Mesenchymal stem cell (in vitro differentiated cells and primary cell): ENCODE results near the gene CBLN3.

Experiments used
- DNase-seq: peaks from one replicate; pipeline ENCODE4 v3.0.0-alpha.2; 2013
- H2AFZ ChIP-seq: one replicate; pipeline ENCODE4 v1.6.1; 2013; ENCODE audit warnings: low read depth, mild to moderate bottlenecking, control low read depth, inconsistent platforms, low read length, moderate library complexity
- H2AK5ac ChIP-seq: 2 replicates; pipeline ENCODE4 v1.6.1; 2013; ENCODE audit warnings: low read length, moderate library complexity, mild to moderate bottlenecking, inconsistent platforms; ENCODE audit not compliant: severe bottlenecking
- H2BK120ac ChIP-seq: one replicate; pipeline ENCODE4 v1.6.1; 2013; ENCODE audit warnings: low read depth, mild to moderate bottlenecking, inconsistent platforms, low read length, moderate library complexity
- H2BK12ac ChIP-seq, 2 experiments: one replicate each; pipeline ENCODE4 v1.6.1; 2013; ENCODE audit warnings: inconsistent platforms in 2 of 2, low read length in 2 of 2, mild to moderate bottlenecking in 2 of 2, moderate library complexity in 2 of 2, control low read depth in 1 of 2
- H2BK15ac ChIP-seq: one replicate; pipeline ENCODE4 v1.6.1; 2013; ENCODE audit warnings: mild to moderate bottlenecking, low read depth, inconsistent platforms; ENCODE audit not compliant: poor library complexity, severe bottlenecking
- H2BK5ac ChIP-seq: 2 replicates; pipeline ENCODE4 v1.6.1; 2013; ENCODE audit warnings: low read depth, mild to moderate bottlenecking, low read length, control low read depth, inconsistent platforms; ENCODE audit not compliant: poor library complexity, severe bottlenecking
- H3K14ac ChIP-seq, 2 experiments: one replicate each; pipeline ENCODE4 v1.6.1; 2013; ENCODE audit warnings: inconsistent platforms in 2 of 2, low read length in 2 of 2, control low read depth in 1 of 2, mild to moderate bottlenecking in 1 of 2, moderate library complexity in 1 of 2
- H3K18ac ChIP-seq, 2 experiments: one replicate each; pipeline ENCODE4 v1.6.1; 2013; ENCODE audit warnings: inconsistent platforms in 2 of 2, low read length in 2 of 2, control low read depth in 1 of 2, low read depth in 1 of 2, mild to moderate bottlenecking in 1 of 2
- H3K23ac ChIP-seq, 2 experiments: one replicate each; pipeline ENCODE4 v1.6.1; 2013; ENCODE audit warnings: inconsistent platforms in 2 of 2, low read length in 2 of 2, mild to moderate bottlenecking in 2 of 2, moderate library complexity in 2 of 2, control low read depth in 1 of 2
- H3K27ac ChIP-seq: 2 replicates; pipeline ENCODE4 v1.5.1; 2013; ENCODE audit warnings: mild to moderate bottlenecking, moderate library complexity, low read length, control low read depth, inconsistent platforms; ENCODE audit not compliant: poor library complexity, severe bottlenecking
- H3K27me3 ChIP-seq, 2 experiments: 2 replicates each; pipeline versions ENCODE4 v1.6.1 to v1.7.0; 2013; ENCODE audit warnings: low read length in 2 of 2, mild to moderate bottlenecking in 2 of 2, moderate library complexity in 2 of 2, control low read depth in 1 of 2, inconsistent platforms in 1 of 2; ENCODE audit not compliant: control insufficient read depth in 1 of 2, insufficient read depth in 1 of 2
- H3K36me3 ChIP-seq, 2 experiments: 2 replicates each; pipeline versions ENCODE4 v1.6.1 to v1.7.0; 2013; ENCODE audit warnings: low read length in 2 of 2, control low read depth in 1 of 2, inconsistent platforms in 1 of 2, low read depth in 1 of 2, mild to moderate bottlenecking in 1 of 2; ENCODE audit not compliant: insufficient read depth in 2 of 2, control insufficient read depth in 1 of 2
- H3K4ac ChIP-seq, 2 experiments: one replicate each; pipeline ENCODE4 v1.6.1; 2013; ENCODE audit warnings: inconsistent platforms in 2 of 2, low read length in 2 of 2, mild to moderate bottlenecking in 2 of 2, moderate library complexity in 2 of 2, control low read depth in 1 of 2, low read depth in 1 of 2
- H3K4me1 ChIP-seq: 2 replicates; pipeline ENCODE4 v1.6.1; 2013; ENCODE audit warnings: low read depth, low read length, control low read depth; ENCODE audit not compliant: control insufficient read depth, insufficient read depth
- H3K4me2 ChIP-seq: 2 replicates; pipeline ENCODE4 v1.6.1; 2013; ENCODE audit warnings: low read length, mild to moderate bottlenecking, inconsistent platforms; ENCODE audit not compliant: poor library complexity, severe bottlenecking
- H3K4me3 ChIP-seq, 2 experiments: 2 replicates each; pipeline versions ENCODE4 v1.5.1 to v1.7.0; 2013; ENCODE audit warnings: low read length in 2 of 2, mild to moderate bottlenecking in 2 of 2, control low read depth in 1 of 2, low read depth in 1 of 2; ENCODE audit not compliant: insufficient read depth in 1 of 2
- H3K79me1 ChIP-seq: replicated peaks from 2 replicates; pipeline ENCODE4 v1.6.1; 2013; ENCODE audit warnings: mild to moderate bottlenecking, control low read depth, low read length, inconsistent platforms; ENCODE audit not compliant: poor library complexity, severe bottlenecking
- H3K9ac ChIP-seq: 2 replicates; pipeline ENCODE4 v1.7.0; 2013; ENCODE audit warnings: mild to moderate bottlenecking, low read length, moderate library complexity
- H3K9me3 ChIP-seq: 2 replicates; pipeline ENCODE4 v1.7.0; 2013; ENCODE audit warnings: mild to moderate bottlenecking, low read length; ENCODE audit not compliant: control insufficient read depth
- H4K8ac ChIP-seq: one replicate; pipeline ENCODE4 v1.6.1; 2013; ENCODE audit warnings: inconsistent platforms, mild to moderate bottlenecking, low read length, moderate library complexity
- H4K91ac ChIP-seq: one replicate; pipeline ENCODE4 v1.6.1; 2013; ENCODE audit warnings: mild to moderate bottlenecking, low read length, inconsistent platforms
- WGBS: methylation state at CpG from one replicate; pipeline ENCODE4 v1.1.7; 2013; ENCODE audit warnings: mixed read lengths; 5-methylcytosine and 5-hydroxymethylcytosine counted together

Gene CBLN3

GRCh38 chr14:24430143-24430681 is 744 bp upstream of the CBLN3 start:
- H4K91ac ChIP-seq: peak overlapping the region; percentile 98

GRCh38 chr14:24428628-24429394 is 657 bp downstream of the CBLN3 start:
- Histone ChIP-seq H3K4me1 (peaks cover 26% of the 10 kb centered on the region), H3K4ac (peak overlapping the region; percentile 27 to 97), H2BK12ac (peak overlapping the region; percentile 87 to 94), H3K9ac (peak overlapping the region; percentile 99), H2BK120ac (peak overlapping the region; percentile 2), H2AK5ac (peak overlapping the region; percentile 73), H4K91ac (peak overlapping the region; percentile 91), H3K27ac (no peak overlapping the region), H3K36me3 (peaks cover 12 to 25% of the 10 kb centered on the region in 2 experiments), H4K8ac (peak overlapping the region; percentile 69), H2AFZ (peak overlapping the region; percentile 3), H3K18ac (peak overlapping the region; percentile 6 to 81), H3K9me3 (no peaks in the 10 kb centered on the region), H2BK5ac (no peak overlapping the region), H3K14ac (peak overlapping the region in 1 of 2 experiments; percentile 97), H3K79me1 (peaks cover 9% of the 10 kb centered on the region), H3K27me3 (no peaks in the 10 kb centered on the region), H3K4me3 (peak overlapping the region in 1 of 2 experiments; percentile 99), H2BK15ac (peak overlapping the region; percentile 52), H3K4me2 (no peak overlapping the region), H3K23ac (peak overlapping the region in 1 of 2 experiments; percentile 41)
- DNase-seq: no peak
- WGBS: 94% methylated on average over 16 of the region's 18 CpGs

More at GRCh38 chr14:24430143-24430681, 744 bp upstream of the CBLN3 start:
- peak overlapping the region; percentile 28 to 37 for H2BK12ac ChIP-seq
- H3K4me3 ChIP-seq: peak overlapping the region; percentile 75 to 99
- H3K18ac ChIP-seq: peak overlapping the region; percentile 88 to 96
- H3K36me3 ChIP-seq: peaks cover 13 to 39% of the 10 kb centered on the region in 2 experiments
- no peaks in the 10 kb centered on the region for H3K9me3 ChIP-seq
- H3K4me1 ChIP-seq: peaks cover 26% of the 10 kb centered on the region
- H3K9ac ChIP-seq: peak overlapping the region; percentile 99
- peak overlapping the region; percentile 90 to 98 for H3K4ac ChIP-seq
- peak overlapping the region; percentile 42 for H2AFZ ChIP-seq
- H4K8ac ChIP-seq: peak overlapping the region; percentile 90
- H3K4me2 ChIP-seq: peak overlapping the region; percentile 90
- peak overlapping the region; percentile 91 for H2BK15ac ChIP-seq
- H3K27ac ChIP-seq: peak overlapping the region; percentile 89
- peak overlapping the region in 1 of 2 experiments; percentile 97 for H3K14ac ChIP-seq
- peak overlapping the region in 1 of 2 experiments; percentile 90 for H3K23ac ChIP-seq
- WGBS: 2% methylated on average over 21 of the region's 28 CpGs
- H2BK5ac ChIP-seq: peak overlapping the region; percentile 92
- DNase-seq: peak; percentile 86
- H2AK5ac ChIP-seq: peak overlapping the region; percentile 90
- peaks cover 9% of the 10 kb centered on the region for H3K79me1 ChIP-seq
- no peaks in the 10 kb centered on the region for H3K27me3 ChIP-seq
- peak overlapping the region; percentile 93 for H2BK120ac ChIP-seq

GRCh38 chr14:24427537-24428508 is 1.6 kb downstream of the CBLN3 start:
- H2BK12ac ChIP-seq: peak overlapping the region in 1 of 2 experiments; percentile 43
- H2AK5ac ChIP-seq: no peak overlapping the region
- H2BK120ac ChIP-seq: peak overlapping the region; percentile 2
- no peak overlapping the region for H2AFZ ChIP-seq
- H3K4ac ChIP-seq: no peak overlapping the region
- DNase-seq: no peak
- H3K27ac ChIP-seq: no peak overlapping the region
- no peaks in the 10 kb centered on the region for H3K9me3 ChIP-seq
- H3K4me2 ChIP-seq: no peak overlapping the region
- no peak overlapping the region for H3K18ac ChIP-seq
- no peak overlapping the region for H3K9ac ChIP-seq
- no peak overlapping the region for H3K23ac ChIP-seq
- peaks cover 0 to 5% of the 10 kb centered on the region in 2 experiments for H3K27me3 ChIP-seq
- H4K91ac ChIP-seq: peak overlapping the region; percentile 32
- H3K79me1 ChIP-seq: peaks cover 8% of the 10 kb centered on the region
- 93% methylated on average over 18 of the region's 18 CpGs for WGBS
- no peak overlapping the region for H3K4me3 ChIP-seq
- no peak overlapping the region for H3K14ac ChIP-seq
- H3K36me3 ChIP-seq: peaks cover 10 to 15% of the 10 kb centered on the region in 2 experiments
- H2BK5ac ChIP-seq: no peak overlapping the region
- H2BK15ac ChIP-seq: no peak overlapping the region
- peaks cover 26% of the 10 kb centered on the region for H3K4me1 ChIP-seq
- no peak overlapping the region for H4K8ac ChIP-seq
